ENCODE data around the gene MSRB2.

DNA sequence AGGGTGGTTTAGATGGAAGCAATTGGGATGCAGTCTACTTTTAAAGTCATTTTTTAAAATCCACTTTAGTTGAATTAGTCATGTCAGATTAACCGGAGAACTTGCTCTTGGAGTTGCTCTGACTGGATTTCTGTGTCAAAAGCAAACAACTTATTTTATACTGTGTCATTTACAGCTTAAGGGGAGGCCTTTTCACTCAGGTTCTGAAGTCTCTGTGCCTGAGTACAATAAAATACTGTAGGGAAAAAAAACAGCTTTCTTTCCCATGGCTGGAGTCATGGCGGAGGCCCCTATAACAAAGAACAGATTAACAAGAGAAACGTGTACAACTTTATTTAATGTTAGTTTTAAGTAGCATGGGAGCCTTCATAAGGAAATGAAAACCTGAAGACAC, 39.2 kb upstream of the MSRB2 start:
- no peak for TF ChIP-seq CTCF (IDR thresholded peaks at IDR 0.05; ENCODE audit: low read length)
- TF ChIP-seq EZH2phosphoT487 (IDR thresholded peaks at IDR 0.05; ENCODE audit: low read length): no peak
- no peak for TF ChIP-seq EZH2 (optimal IDR thresholded peaks at IDR 0.05; ENCODE audit: low read depth, low read length)

Data from MM.1S (cell line).